ENCODE data around the gene FARSA. TPM values are rescaled to one million over a fixed set of nuclear protein-coding genes. Genes with fewer than 3 reads are reported as not detected.

Gene FARSA
- total and polyA plus RNA-seq, 12 donors, result 33.5 to 102 (median 52.1) TPM

GRCh38 chr19:12913851-12914690 lies 19.4 kb downstream of the FARSA start:
- no peaks in the 10 kb centered on the region for H3K9me3 ChIP-seq (replicated peaks in 1 of 3)
- peaks cover 0 to 15% of the 10 kb centered on the region in 2 donors for H3K4me1 ChIP-seq (replicated peaks in 1 of 2)
- DNase-seq, result peak in 2 of 7 donors; percentile 36 to 41
- intact Hi-C loops (cut with DNase I), result no loop called here
- TF ChIP-seq, protein P1, sequence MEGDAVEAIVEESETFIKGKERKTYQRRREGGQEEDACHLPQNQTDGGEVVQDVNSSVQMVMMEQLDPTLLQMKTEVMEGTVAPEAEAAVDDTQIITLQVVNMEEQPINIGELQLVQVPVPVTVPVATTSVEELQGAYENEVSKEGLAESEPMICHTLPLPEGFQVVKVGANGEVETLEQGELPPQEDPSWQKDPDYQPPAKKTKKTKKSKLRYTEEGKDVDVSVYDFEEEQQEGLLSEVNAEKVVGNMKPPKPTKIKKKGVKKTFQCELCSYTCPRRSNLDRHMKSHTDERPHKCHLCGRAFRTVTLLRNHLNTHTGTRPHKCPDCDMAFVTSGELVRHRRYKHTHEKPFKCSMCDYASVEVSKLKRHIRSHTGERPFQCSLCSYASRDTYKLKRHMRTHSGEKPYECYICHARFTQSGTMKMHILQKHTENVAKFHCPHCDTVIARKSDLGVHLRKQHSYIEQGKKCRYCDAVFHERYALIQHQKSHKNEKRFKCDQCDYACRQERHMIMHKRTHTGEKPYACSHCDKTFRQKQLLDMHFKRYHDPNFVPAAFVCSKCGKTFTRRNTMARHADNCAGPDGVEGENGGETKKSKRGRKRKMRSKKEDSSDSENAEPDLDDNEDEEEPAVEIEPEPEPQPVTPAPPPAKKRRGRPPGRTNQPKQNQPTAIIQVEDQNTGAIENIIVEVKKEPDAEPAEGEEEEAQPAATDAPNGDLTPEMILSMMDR (IDR thresholded peaks at IDR 0.05), result no peak
- no peak for TF ChIP-seq POLR2A (IDR thresholded peaks at IDR 0.05)
- WGBS, 4 donors, result 53 to 72% (median 61%) methylated on average over 12 of the region's 12 CpGs
- H3K4me3 ChIP-seq, result no peak overlapping the region
- no peaks in the 10 kb centered on the region for H3K27me3 ChIP-seq
- H3K36me3 ChIP-seq (replicated peaks in 1 of 2), result no peaks in the 10 kb centered on the region
- H3K27ac ChIP-seq, result peak overlapping the region in 2 of 5 donors; percentile 61 to 76

DNA sequence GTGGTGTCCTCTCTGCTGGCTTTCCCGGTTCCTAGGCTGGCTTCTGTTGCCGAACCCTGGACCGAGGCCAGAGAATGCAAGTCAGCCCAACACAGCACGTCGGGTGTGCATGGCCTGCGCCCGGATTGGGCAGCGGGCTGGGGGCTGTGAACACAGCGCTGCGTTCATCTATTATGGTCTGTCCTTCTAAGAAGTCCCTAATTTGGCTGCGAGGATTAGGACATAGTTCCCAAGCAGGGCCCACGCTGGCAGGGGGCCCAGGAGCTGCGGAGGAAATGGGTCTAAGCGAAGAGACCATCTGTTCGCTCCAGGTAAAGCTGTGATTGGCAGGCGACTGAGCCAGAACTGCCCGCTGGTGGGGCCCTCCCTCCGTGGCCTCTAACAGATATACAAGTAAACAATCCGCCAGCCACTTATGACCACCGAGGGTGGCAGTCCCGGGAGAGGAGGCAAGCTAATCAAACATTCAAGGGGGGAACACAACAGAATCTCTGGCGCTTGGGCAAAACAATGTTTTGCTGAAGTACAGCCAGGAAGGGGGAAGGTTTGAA lies 20.4 kb downstream of the FARSA start:
- H3K36me3 ChIP-seq (replicated peaks in 1 of 2), result no peaks in the 10 kb centered on the region
- no peaks in the 10 kb centered on the region for H3K27me3 ChIP-seq
- peak overlapping the region in 3 of 5 donors; percentile 36 to 76 (median 61) for H3K27ac ChIP-seq
- WGBS, 4 donors, result 19 to 34% (median 27%) methylated on average over 13 to 22 of the region's 22 CpGs
- TF ChIP-seq POLR2A (IDR thresholded peaks at IDR 0.05), result no peak
- TF ChIP-seq, protein P1 (IDR thresholded peaks at IDR 0.05), result no peak
- H3K9me3 ChIP-seq (replicated peaks in 1 of 3), result no peaks in the 10 kb centered on the region
- no peak overlapping the region for H3K4me3 ChIP-seq
- peak in 6 of 7 donors; percentile 57 to 85 (median 64) for DNase-seq
- H3K4me1 ChIP-seq (replicated peaks in 1 of 2), result peaks cover 0 to 15% of the 10 kb centered on the region in 2 donors
- intact Hi-C loops (cut with DNase I), result no loop called here

DNA sequence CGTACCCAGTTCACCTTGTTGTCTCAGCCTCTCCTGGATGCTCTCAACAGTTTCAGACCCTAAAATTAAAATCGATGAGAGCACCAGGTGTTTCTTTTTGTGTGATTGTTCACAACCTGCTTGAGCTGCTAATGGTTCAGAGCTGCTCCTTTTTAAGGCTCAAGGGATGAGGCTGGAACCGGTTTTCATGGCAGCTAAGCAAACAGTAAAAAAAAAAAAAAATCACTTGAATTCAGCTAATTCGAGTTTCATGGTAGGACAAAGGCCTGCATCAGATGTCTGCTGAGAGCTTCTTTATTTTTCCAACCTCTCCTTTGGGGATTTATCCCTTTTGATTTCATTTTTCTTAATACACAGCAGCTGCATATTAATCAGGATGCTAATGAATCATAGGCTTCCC lies 20.9 kb downstream of the FARSA start:
- Histone ChIP-seq H3K4me3 (no peak overlapping the region), H3K9me3 (replicated peaks in 1 of 3) (no peaks in the 10 kb centered on the region), H3K27ac (peak overlapping the region in 1 of 5 donors; percentile 61), H3K4me1 (replicated peaks in 1 of 2) (peaks cover 0 to 15% of the 10 kb centered on the region in 2 donors), H3K27me3 (no peaks in the 10 kb centered on the region), H3K36me3 (replicated peaks in 1 of 2) (no peaks in the 10 kb centered on the region)
- intact Hi-C loops (cut with DNase I), result no loop called here
- TF ChIP-seq, protein P1 (IDR thresholded peaks at IDR 0.05), result no peak
- TF ChIP-seq POLR2A (IDR thresholded peaks at IDR 0.05), result no peak
- DNase-seq, result no peak
- 51 to 61% (median 54%) methylated on average over 4 of the region's 4 CpGs for WGBS, 4 donors

DNA sequence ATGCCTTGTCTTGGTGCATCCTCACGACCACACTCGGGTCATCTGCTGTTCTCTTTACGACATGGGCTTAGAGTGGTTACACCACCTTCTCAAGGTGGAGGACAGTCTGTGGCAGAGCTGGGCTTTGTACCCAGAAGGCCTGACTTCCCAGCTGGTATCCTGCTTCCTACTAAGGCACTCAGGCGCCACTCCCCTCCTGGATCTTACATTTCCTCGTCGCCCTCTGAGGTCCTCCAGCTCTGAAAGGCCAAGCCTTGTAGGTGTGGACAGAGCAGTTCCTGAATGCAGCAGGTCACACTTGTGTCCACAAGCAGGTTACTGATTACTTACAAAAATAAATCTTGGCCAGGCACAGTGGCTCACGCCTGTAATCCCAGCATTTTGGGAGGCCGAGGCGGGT lies 26.3 kb downstream of the FARSA start:
- no peaks in the 10 kb centered on the region for H3K36me3 ChIP-seq (replicated peaks in 1 of 2)
- TF ChIP-seq, protein P1 (IDR thresholded peaks at IDR 0.05), result no peak
- no peak for TF ChIP-seq POLR2A (IDR thresholded peaks at IDR 0.05)
- no peaks in the 10 kb centered on the region for H3K27me3 ChIP-seq
- peaks cover 0 to 1% of the 10 kb centered on the region in 2 donors for H3K4me1 ChIP-seq (replicated peaks in 1 of 2)
- H3K4me3 ChIP-seq, result no peak overlapping the region
- intact Hi-C loops (cut with DNase I), result no loop called here
- 87 to 96% (median 90%) methylated on average over 6 to 9 of the region's 9 CpGs for WGBS, 4 donors
- DNase-seq, result no peak
- no peak overlapping the region for H3K27ac ChIP-seq
- H3K9me3 ChIP-seq (replicated peaks in 1 of 3), result no peaks in the 10 kb centered on the region
